Measurements from ENCODE around the gene SUCLG2.

Gene SUCLG2

GRCh38 chr3:67691926-67692325, 37.5 kb upstream of the SUCLG2 start:
- Histone ChIP-seq H3K23ac (ENCODE audit: low read length in 2 of 2) (no peak overlapping the region), H3K4me1 (ENCODE audit: control insufficient read depth, insufficient read depth, low read depth, low read length) (no peaks in the 10 kb centered on the region), H3K9ac (ENCODE audit: low read length) (no peak overlapping the region), H3K18ac (ENCODE audit: low read depth in 1 of 2, low read length in 2 of 2) (no peak overlapping the region), H3K14ac (ENCODE audit: low read length in 2 of 2) (no peak overlapping the region), H3K4me3 (ENCODE audit: insufficient read depth in 1 of 2, low read depth in 1 of 2, low read length in 2 of 2) (no peak overlapping the region), H3K79me1 (replicated peaks; ENCODE audit: low read length, poor library complexity, severe bottlenecking) (no peaks in the 10 kb centered on the region), H3K4me2 (ENCODE audit: low read length, poor library complexity, severe bottlenecking) (no peak overlapping the region), H2AFZ (ENCODE audit: low read depth, low read length) (no peak overlapping the region), H2AK5ac (ENCODE audit: low read length, severe bottlenecking) (no peak overlapping the region), H2BK120ac (ENCODE audit: low read depth, low read length) (no peak overlapping the region), H3K36me3 (ENCODE audit: control insufficient read depth in 1 of 2, insufficient read depth in 2 of 2, low read depth in 1 of 2, low read length in 2 of 2) (no peaks in the 10 kb centered on the region), H3K27me3 (ENCODE audit: control insufficient read depth in 1 of 2, insufficient read depth in 1 of 2, low read length in 2 of 2) (no peaks in the 10 kb centered on the region), H3K4ac (ENCODE audit: low read depth in 1 of 2, low read length in 2 of 2) (no peak overlapping the region), H3K27ac (ENCODE audit: low read length, poor library complexity, severe bottlenecking) (no peak overlapping the region), H3K9me3 (ENCODE audit: control insufficient read depth, low read length) (peaks cover 12% of the 10 kb centered on the region), H2BK15ac (ENCODE audit: low read depth, poor library complexity, severe bottlenecking) (no peak overlapping the region), H4K8ac (ENCODE audit: low read length) (no peak overlapping the region), H2BK5ac (ENCODE audit: low read depth, low read length, poor library complexity, severe bottlenecking) (no peak overlapping the region), H2BK12ac (ENCODE audit: low read length in 2 of 2) (no peak overlapping the region), H4K91ac (ENCODE audit: low read length) (no peak overlapping the region)
- DNase-seq = no peak
- WGBS = no CpG with 5 or more reads among the region's 1 CpG

- H3K23ac ChIP-seq (ENCODE audit: low read length in 2 of 2) = no peak overlapping the region
- no peak overlapping the region for H2BK120ac ChIP-seq (ENCODE audit: low read depth, low read length)
- H3K79me1 ChIP-seq (replicated peaks; ENCODE audit: low read length, poor library complexity, severe bottlenecking) = no peaks in the 10 kb centered on the region
- H3K4me3 ChIP-seq (ENCODE audit: insufficient read depth in 1 of 2, low read depth in 1 of 2, low read length in 2 of 2) = no peak overlapping the region
- no peak overlapping the region for H2BK15ac ChIP-seq (ENCODE audit: low read depth, poor library complexity, severe bottlenecking)
- no peaks in the 10 kb centered on the region for H3K36me3 ChIP-seq (ENCODE audit: control insufficient read depth in 1 of 2, insufficient read depth in 2 of 2, low read depth in 1 of 2, low read length in 2 of 2)
- H3K18ac ChIP-seq (ENCODE audit: low read depth in 1 of 2, low read length in 2 of 2) = no peak overlapping the region
- no peak overlapping the region for H3K14ac ChIP-seq (ENCODE audit: low read length in 2 of 2)
- H2AFZ ChIP-seq (ENCODE audit: low read depth, low read length) = no peak overlapping the region
- H3K27ac ChIP-seq (ENCODE audit: low read length, poor library complexity, severe bottlenecking) = no peak overlapping the region
- H3K9ac ChIP-seq (ENCODE audit: low read length) = no peak overlapping the region
- H2BK5ac ChIP-seq (ENCODE audit: low read depth, low read length, poor library complexity, severe bottlenecking) = no peak overlapping the region
- DNase-seq = no peak
- no peak overlapping the region for H4K91ac ChIP-seq (ENCODE audit: low read length)
- 100% methylated on average over 1 of the region's 1 CpG for WGBS
- H3K4me1 ChIP-seq (ENCODE audit: control insufficient read depth, insufficient read depth, low read depth, low read length) = no peaks in the 10 kb centered on the region
- H3K4ac ChIP-seq (ENCODE audit: low read depth in 1 of 2, low read length in 2 of 2) = no peak overlapping the region
- no peak overlapping the region for H2AK5ac ChIP-seq (ENCODE audit: low read length, severe bottlenecking)
- no peak overlapping the region for H2BK12ac ChIP-seq (ENCODE audit: low read length in 2 of 2)
- H3K27me3 ChIP-seq (ENCODE audit: control insufficient read depth in 1 of 2, insufficient read depth in 1 of 2, low read length in 2 of 2) = no peaks in the 10 kb centered on the region
- no peak overlapping the region for H4K8ac ChIP-seq (ENCODE audit: low read length)
- H3K9me3 ChIP-seq (ENCODE audit: control insufficient read depth, low read length) = peaks cover 12% of the 10 kb centered on the region
- H3K4me2 ChIP-seq (ENCODE audit: low read length, poor library complexity, severe bottlenecking) = no peak overlapping the region
These were observed 36.8 kb upstream of the SUCLG2 start for GRCh38 chr3:67691207-67691606.

- Histone ChIP-seq H3K4me3 (ENCODE audit: insufficient read depth in 1 of 2, low read depth in 1 of 2, low read length in 2 of 2) (no peak overlapping the region), H3K23ac (ENCODE audit: low read length in 2 of 2) (no peak overlapping the region), H3K9me3 (ENCODE audit: control insufficient read depth, low read length) (peaks cover 10% of the 10 kb centered on the region), H2AK5ac (ENCODE audit: low read length, severe bottlenecking) (no peak overlapping the region), H2BK5ac (ENCODE audit: low read depth, low read length, poor library complexity, severe bottlenecking) (no peak overlapping the region), H3K4me1 (ENCODE audit: control insufficient read depth, insufficient read depth, low read depth, low read length) (no peaks in the 10 kb centered on the region), H2BK15ac (ENCODE audit: low read depth, poor library complexity, severe bottlenecking) (no peak overlapping the region), H3K18ac (ENCODE audit: low read depth in 1 of 2, low read length in 2 of 2) (no peak overlapping the region), H3K27me3 (ENCODE audit: control insufficient read depth in 1 of 2, insufficient read depth in 1 of 2, low read length in 2 of 2) (no peaks in the 10 kb centered on the region), H3K9ac (ENCODE audit: low read length) (no peak overlapping the region), H3K79me1 (replicated peaks; ENCODE audit: low read length, poor library complexity, severe bottlenecking) (no peaks in the 10 kb centered on the region), H4K91ac (ENCODE audit: low read length) (no peak overlapping the region), H2BK120ac (ENCODE audit: low read depth, low read length) (no peak overlapping the region), H3K4ac (ENCODE audit: low read depth in 1 of 2, low read length in 2 of 2) (no peak overlapping the region), H3K4me2 (ENCODE audit: low read length, poor library complexity, severe bottlenecking) (no peak overlapping the region), H2AFZ (ENCODE audit: low read depth, low read length) (no peak overlapping the region), H4K8ac (ENCODE audit: low read length) (no peak overlapping the region), H3K27ac (ENCODE audit: low read length, poor library complexity, severe bottlenecking) (no peak overlapping the region), H2BK12ac (ENCODE audit: low read length in 2 of 2) (no peak overlapping the region), H3K14ac (ENCODE audit: low read length in 2 of 2) (no peak overlapping the region), H3K36me3 (ENCODE audit: control insufficient read depth in 1 of 2, insufficient read depth in 2 of 2, low read depth in 1 of 2, low read length in 2 of 2) (no peaks in the 10 kb centered on the region)
- 96% methylated on average over 1 of the region's 1 CpG for WGBS
- DNase-seq = no peak
These were observed 35.4 kb upstream of the SUCLG2 start for GRCh38 chr3:67689806-67690205.

- Histone ChIP-seq H4K8ac (ENCODE audit: low read length) (no peak overlapping the region), H3K79me1 (replicated peaks; ENCODE audit: low read length, poor library complexity, severe bottlenecking) (no peaks in the 10 kb centered on the region), H3K27me3 (ENCODE audit: control insufficient read depth in 1 of 2, insufficient read depth in 1 of 2, low read length in 2 of 2) (no peaks in the 10 kb centered on the region), H4K91ac (ENCODE audit: low read length) (no peak overlapping the region), H3K14ac (ENCODE audit: low read length in 2 of 2) (no peak overlapping the region), H3K36me3 (ENCODE audit: control insufficient read depth in 1 of 2, insufficient read depth in 2 of 2, low read depth in 1 of 2, low read length in 2 of 2) (no peaks in the 10 kb centered on the region), H2BK120ac (ENCODE audit: low read depth, low read length) (no peak overlapping the region), H3K4me1 (ENCODE audit: control insufficient read depth, insufficient read depth, low read depth, low read length) (no peaks in the 10 kb centered on the region), H2BK5ac (ENCODE audit: low read depth, low read length, poor library complexity, severe bottlenecking) (no peak overlapping the region), H3K18ac (ENCODE audit: low read depth in 1 of 2, low read length in 2 of 2) (no peak overlapping the region), H3K4ac (ENCODE audit: low read depth in 1 of 2, low read length in 2 of 2) (no peak overlapping the region), H2AFZ (ENCODE audit: low read depth, low read length) (no peak overlapping the region), H3K9me3 (ENCODE audit: control insufficient read depth, low read length) (peaks cover 4% of the 10 kb centered on the region), H2BK15ac (ENCODE audit: low read depth, poor library complexity, severe bottlenecking) (no peak overlapping the region), H3K27ac (ENCODE audit: low read length, poor library complexity, severe bottlenecking) (no peak overlapping the region), H3K4me3 (ENCODE audit: insufficient read depth in 1 of 2, low read depth in 1 of 2, low read length in 2 of 2) (no peak overlapping the region), H3K9ac (ENCODE audit: low read length) (no peak overlapping the region), H3K23ac (ENCODE audit: low read length in 2 of 2) (no peak overlapping the region), H2AK5ac (ENCODE audit: low read length, severe bottlenecking) (no peak overlapping the region), H2BK12ac (ENCODE audit: low read length in 2 of 2) (no peak overlapping the region), H3K4me2 (ENCODE audit: low read length, poor library complexity, severe bottlenecking) (no peak overlapping the region)
- DNase-seq = no peak
- no CpG with 5 or more reads among the region's 2 CpGs for WGBS
These were observed 33.8 kb upstream of the SUCLG2 start for GRCh38 chr3:67688231-67688630.
